ENCODE data around the gene CCDC63.

The CCDC63 gene

GRCh38 chr12:110885152-110885840 is 38.5 kb downstream of the CCDC63 start:
- DNase-seq (ENCODE audit: low read depth) = no peak

GRCh38 chr12:110888256-110888991 is 41.6 kb downstream of the CCDC63 start:
- DNase-seq (ENCODE audit: low read depth) = no peak

GRCh38 chr12:110889361-110889760 is 42.6 kb downstream of the CCDC63 start:
- no peak for DNase-seq (ENCODE audit: low read depth)

GRCh38 chr12:110893956-110894355 is 47.2 kb downstream of the CCDC63 start:
- DNase-seq (ENCODE audit: low read depth) = no peak

- DNase-seq (ENCODE audit: low read depth) = no peak
These were observed 49.8 kb downstream of the CCDC63 start for GRCh38 chr12:110896559-110896958.

GRCh38 chr12:110901401-110901800 is 54.6 kb downstream of the CCDC63 start:
- DNase-seq (ENCODE audit: low read depth) = no peak

GRCh38 chr12:110903511-110903910 is 56.7 kb downstream of the CCDC63 start:
- no peak for DNase-seq (ENCODE audit: low read depth)

- DNase-seq (ENCODE audit: low read depth) = no peak
These were observed 59.3 kb downstream of the CCDC63 start for GRCh38 chr12:110906083-110906482.

- no peak for DNase-seq (ENCODE audit: low read depth)
These were observed 59.7 kb downstream of the CCDC63 start for GRCh38 chr12:110906516-110906915.

- no peak for DNase-seq (ENCODE audit: low read depth)
These were observed 60.2 kb downstream of the CCDC63 start for GRCh38 chr12:110906985-110907384.

- DNase-seq (ENCODE audit: low read depth) = no peak
These were observed 60.8 kb downstream of the CCDC63 start for GRCh38 chr12:110907583-110907982.

GRCh38 chr12:110908377-110909152 is 61.8 kb downstream of the CCDC63 start:
- DNase-seq (ENCODE audit: low read depth) = no peak

- DNase-seq (ENCODE audit: low read depth) = no peak
These were observed 65.5 kb downstream of the CCDC63 start for GRCh38 chr12:110912263-110912662.

- no peak for DNase-seq (ENCODE audit: low read depth)
These were observed 66.6 kb downstream of the CCDC63 start for GRCh38 chr12:110913119-110914056.

- no peak for DNase-seq (ENCODE audit: low read depth)
These were observed 69.6 kb downstream of the CCDC63 start for GRCh38 chr12:110916295-110916875.

GRCh38 chr12:110917467-110917866 is 70.7 kb downstream of the CCDC63 start:
- DNase-seq (ENCODE audit: low read depth) = no peak

- DNase-seq (ENCODE audit: low read depth) = no peak
These were observed 71.2 kb downstream of the CCDC63 start for GRCh38 chr12:110917961-110918360.

- DNase-seq (ENCODE audit: low read depth) = no peak
These were observed 72.9 kb downstream of the CCDC63 start for GRCh38 chr12:110919720-110920119.

GRCh38 chr12:110920324-110920910 is 73.6 kb downstream of the CCDC63 start, which contains the start of gene MYL2:
Gene MYL2 (minus strand): TSS chr12:110920579. CDS start chr12:110920529, 50 bp downstream.
- DNase-seq (ENCODE audit: low read depth) = no peak

GRCh38 chr12:110921262-110921661 is 74.5 kb downstream of the CCDC63 start:
- no peak for DNase-seq (ENCODE audit: low read depth)

GRCh38 chr12:110922652-110923051 is 75.9 kb downstream of the CCDC63 start:
- DNase-seq (ENCODE audit: low read depth) = no peak
